Measurements from ENCODE around the gene EBF3.
"Not testable (repeated sequence)": the region's sequence is repeated elsewhere in the genome, so short reads cannot be mapped to it uniquely, and the experiment has no call there.

The EBF3 gene

DNA sequence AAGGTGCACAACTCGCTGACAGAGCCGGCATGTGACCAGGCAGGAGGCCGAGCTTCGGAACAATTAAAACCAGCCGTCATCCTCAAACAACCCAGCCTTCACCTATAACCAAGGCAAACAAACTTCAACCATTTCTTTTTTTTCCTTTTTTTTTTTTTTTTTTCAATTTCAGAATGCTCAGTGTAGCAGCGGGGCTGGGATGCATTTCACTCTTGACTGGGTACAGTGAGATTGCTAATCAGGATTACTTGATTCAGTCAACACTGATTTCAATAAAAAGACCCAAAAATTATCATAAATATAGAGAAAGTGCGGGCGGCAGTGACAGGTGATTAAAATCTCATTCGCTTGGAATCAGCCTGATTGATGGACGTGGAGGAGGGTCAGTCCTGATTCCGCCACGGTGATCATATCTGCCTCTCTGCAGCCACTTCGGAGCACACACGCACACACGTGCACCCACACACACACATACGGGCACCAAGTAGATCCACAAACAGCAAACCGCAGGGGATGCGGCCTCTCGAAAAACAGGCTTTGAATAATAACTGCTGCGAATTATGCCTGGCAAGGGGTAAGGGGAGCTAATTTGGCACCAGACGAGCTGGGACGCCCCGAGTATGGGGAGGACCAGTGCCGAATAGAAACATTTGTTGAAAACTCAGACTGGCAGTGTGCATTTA is 31.2 kb downstream of the EBF3 start:
- no peak for DNase-seq (ENCODE audit: low read depth in 2 of 2, low spot score in 1 of 2)

DNA sequence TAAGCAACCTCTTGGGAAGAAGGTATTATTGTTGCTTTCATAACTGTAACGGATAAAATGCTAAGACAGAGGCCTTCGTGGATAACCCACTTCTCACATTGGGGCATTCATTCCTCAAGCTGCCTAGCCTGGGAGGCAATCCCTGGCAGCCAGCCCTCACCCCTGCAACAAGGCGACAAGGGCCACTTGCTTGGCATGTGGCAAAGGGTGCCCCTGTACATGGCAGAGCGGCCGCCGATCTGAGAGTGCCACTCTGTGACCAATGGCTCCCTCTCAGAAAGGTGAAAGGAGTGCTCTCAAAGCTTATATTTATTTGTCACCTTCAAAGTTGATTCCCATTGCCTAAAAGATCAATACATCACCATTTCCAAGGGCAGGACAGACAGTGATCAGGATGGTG is 31.9 kb downstream of the EBF3 start:
- no peak for DNase-seq (ENCODE audit: low read depth in 2 of 2, low spot score in 1 of 2)

DNA sequence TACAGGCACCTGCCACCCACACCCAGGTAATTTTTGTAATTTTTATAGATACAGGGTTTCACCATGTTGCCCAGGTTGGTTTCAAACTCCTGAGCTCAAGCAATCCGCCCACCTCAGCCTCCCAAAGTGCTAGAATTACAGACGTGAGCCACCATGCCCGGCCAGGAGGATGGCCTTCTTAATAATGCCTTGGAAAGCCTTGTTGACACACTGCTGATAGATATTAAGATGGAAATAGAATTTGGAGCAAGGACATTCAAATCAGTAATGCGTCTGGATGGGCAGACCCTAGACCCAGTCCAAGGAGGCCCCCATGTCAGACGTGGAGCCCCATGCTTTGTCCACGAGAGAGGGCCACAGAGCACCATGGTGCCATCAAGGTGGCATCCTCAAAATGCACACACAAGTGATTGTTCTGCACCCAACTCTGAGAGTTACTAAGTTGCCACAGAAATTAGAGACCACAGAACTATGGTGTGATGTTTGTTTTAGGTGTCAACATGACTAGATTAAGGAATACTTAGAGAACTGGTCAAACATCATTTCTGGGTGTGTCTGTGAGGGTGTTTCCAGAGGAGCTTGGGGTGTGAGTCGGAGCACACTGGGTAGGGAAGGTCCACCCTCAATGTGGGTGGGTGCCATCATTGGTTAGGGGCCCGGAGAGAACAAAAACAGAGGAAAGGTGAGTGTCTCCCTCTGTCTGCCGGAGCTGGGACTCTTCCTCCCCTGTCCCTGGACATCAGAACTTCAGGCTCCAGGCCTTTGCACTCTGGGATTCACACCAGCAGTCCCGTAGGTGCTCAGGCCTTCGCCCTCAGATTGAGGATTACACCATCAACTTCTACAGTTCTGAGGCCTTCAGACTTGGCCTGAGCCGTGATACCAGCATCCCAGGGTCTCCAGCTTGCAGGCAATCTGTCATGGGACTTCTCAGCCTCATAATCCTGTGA is 34.5 kb downstream of the EBF3 start:
- no peak for DNase-seq (ENCODE audit: low read depth in 2 of 2, low spot score in 1 of 2)

DNA sequence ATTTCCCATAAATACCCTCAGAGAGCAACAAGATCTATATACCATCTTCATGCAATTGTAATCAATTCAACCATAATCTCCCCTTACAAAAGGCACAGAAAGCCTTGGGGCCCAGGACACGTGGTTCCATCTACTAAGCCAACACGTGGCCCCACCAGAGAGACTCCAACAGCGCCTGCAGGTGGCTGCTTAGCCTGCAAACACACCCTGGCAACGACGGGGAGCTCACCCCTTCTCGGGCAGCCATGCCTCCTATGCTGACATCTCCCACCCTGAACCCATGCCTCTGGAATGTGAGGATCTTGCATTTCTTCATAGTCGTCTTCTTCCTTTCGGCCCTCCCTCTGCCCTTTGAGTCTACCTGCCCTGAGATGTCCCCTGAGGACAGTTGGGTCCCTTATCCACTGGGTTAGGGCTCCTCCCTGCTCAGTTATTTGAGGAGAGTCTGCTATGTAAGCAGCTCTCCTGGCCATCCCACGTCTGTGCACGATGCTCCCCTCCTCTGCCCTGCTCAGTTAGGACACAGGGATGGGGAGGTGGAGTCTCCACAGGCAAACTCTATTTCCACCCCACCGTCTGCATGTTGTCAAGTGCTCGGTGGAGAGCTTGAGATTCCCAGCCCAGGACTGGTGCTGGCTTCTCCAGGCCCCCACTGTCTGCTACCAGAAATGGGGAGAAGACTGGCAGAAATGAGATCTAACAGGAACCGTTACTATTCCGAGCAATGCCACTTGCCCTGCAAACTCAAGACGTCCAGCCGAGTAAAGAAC is 36.5 kb downstream of the EBF3 start:
- DNase-seq (ENCODE audit: low read depth in 2 of 2, low spot score in 1 of 2) = no peak

- DNase-seq (ENCODE audit: low read depth in 2 of 2, low spot score in 1 of 2) = no peak
Observed at GRCh38 chr10:129926066-129927055, 37.7 kb downstream of the EBF3 start.

DNA sequence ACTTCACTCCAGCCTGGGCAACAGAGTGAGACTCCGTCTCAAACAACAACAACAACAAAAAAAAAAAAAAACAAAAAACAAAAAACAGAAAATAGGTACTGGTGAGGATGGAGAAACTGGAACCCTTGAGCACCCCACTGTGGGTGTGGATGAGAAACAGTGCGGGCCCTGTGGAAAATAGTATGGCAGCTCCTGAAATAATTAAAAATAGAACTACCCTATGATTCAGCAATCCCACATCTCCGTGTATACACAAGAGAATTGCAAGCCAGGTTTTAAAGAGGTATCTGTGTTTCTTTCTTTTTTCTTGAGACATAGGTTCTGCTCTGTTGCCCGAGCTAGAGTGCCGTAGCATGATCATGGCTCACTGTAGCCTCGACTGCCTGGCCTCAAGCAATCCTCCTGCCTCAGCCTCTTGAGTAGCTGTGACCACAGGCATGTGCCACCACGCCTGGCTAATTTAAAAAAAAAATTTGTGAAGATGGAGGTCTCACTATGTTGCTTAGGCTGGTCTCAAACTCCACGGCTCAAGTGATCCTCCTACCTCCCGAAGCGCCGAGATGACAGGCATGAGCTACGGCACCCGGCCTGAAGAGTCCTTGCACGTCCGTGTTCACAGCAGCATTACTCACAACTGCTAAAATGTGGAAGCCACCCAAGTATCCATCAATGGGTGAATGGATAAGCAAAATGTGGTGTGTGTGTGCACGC is 39.5 kb downstream of the EBF3 start:
- DNase-seq (ENCODE audit: low read depth in 2 of 2, low spot score in 1 of 2) = no peak

DNA sequence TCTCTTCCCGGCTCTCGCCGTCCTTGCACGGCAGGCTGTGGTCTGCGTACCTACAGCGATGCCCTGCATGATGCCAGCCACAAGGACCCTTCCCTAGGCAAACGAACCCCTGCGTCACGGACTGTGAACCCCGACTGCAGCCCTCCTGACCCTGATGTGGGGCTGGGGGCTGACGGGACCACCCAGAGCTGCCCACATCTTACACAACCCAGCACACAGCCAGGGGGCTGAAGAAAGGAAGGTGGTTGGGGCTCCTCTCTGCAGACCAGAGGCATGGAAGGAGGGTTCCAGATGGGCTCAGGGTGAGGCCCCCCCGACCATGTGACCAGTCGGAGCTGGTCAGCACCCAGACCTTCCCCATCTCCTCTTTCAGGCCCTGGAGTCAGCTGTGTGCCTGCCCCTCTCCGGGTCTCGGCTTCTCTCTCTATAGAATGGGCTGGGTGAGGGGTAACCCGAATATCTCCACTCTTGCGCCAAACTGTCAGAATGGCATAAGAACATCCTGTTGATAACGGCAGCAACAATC is 41.4 kb downstream of the EBF3 start:
- no peak for DNase-seq (ENCODE audit: low read depth in 2 of 2, low spot score in 1 of 2)

DNA sequence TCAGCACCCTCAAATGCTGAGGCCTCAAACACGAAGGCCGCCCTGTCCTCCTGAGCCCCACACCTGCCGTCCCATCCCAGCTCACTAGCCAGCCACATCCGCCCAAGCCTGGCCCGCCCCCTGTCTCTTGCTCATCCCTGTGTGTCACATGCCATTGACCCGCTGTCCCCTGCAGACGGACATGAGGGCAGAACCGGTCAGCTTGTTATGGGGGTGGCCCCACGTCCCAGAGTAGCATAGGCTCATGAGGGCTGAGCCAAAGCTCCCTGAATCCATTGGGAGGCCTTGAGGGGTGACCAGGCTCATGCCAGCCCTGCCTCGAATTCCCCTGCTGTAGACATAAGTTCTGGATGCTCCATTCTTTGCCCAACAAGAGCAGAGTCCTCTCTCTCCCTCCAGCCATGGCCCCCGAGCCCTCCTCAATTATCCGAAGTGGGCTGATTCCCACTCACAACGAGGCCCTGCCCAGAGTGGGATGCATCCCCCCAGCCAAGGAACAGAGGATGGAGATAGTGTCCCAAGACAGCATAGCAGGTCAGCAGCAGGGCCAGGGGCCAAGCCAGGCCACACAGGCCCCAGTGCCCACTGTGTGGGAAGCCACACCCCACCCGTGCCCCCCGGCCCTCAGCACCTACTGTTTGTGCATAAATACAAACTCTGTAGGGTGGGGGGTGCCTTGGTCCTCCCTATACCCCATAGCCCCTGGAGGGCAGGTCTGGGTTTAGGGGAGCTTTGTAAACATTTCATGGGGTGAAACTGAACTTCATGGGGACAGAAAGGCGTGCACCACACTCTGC is 42.1 kb downstream of the EBF3 start:
- DNase-seq (ENCODE audit: low read depth in 2 of 2, low spot score in 1 of 2) = no peak

DNA sequence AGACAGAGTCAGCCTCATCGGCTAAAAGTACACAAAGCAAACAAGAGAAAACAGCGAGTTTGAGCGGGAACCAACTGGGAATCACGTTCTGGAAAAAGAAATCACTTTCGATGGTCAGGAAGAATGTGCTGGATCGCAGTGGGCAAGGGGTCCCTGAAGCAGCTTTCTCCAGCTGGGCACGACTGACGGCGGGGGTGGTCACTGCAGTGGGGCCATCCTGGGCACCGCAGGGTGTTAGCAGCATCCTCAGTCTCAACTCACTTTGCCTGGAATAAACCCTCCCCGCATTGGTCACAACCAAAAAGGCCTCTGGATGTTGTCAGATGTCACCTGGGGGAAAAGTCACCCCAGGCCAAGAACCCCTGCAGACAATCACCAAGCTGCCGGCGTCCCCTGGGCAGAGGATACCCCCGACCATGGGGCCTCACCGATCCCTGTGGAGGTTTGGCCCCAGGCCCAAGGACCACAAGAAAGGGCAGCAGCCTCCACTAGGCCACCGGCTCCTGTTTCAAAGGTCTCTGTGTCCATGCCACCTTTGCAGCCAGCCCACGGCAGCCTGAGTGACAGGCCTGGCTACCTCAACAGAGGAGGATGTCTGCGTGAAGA is 42.9 kb downstream of the EBF3 start:
- no peak for DNase-seq (ENCODE audit: low read depth in 2 of 2, low spot score in 1 of 2)

- DNase-seq (ENCODE audit: low read depth in 2 of 2, low spot score in 1 of 2) = not testable (repeated sequence)
Observed at GRCh38 chr10:129920187-129920586, 43.9 kb downstream of the EBF3 start.

GRCh38 chr10:129919358-129919757 is 44.7 kb downstream of the EBF3 start:
- DNase-seq (ENCODE audit: low read depth in 2 of 2, low spot score in 1 of 2) = no peak

GRCh38 chr10:129918836-129919235 is 45.2 kb downstream of the EBF3 start:
- no peak for DNase-seq (ENCODE audit: low read depth in 2 of 2, low spot score in 1 of 2)

GRCh38 chr10:129918401-129918800 is 45.7 kb downstream of the EBF3 start:
- DNase-seq (ENCODE audit: low read depth in 2 of 2, low spot score in 1 of 2) = no peak

GRCh38 chr10:129917936-129918335 is 46.1 kb downstream of the EBF3 start:
- no peak for DNase-seq (ENCODE audit: low read depth in 2 of 2, low spot score in 1 of 2)

DNA sequence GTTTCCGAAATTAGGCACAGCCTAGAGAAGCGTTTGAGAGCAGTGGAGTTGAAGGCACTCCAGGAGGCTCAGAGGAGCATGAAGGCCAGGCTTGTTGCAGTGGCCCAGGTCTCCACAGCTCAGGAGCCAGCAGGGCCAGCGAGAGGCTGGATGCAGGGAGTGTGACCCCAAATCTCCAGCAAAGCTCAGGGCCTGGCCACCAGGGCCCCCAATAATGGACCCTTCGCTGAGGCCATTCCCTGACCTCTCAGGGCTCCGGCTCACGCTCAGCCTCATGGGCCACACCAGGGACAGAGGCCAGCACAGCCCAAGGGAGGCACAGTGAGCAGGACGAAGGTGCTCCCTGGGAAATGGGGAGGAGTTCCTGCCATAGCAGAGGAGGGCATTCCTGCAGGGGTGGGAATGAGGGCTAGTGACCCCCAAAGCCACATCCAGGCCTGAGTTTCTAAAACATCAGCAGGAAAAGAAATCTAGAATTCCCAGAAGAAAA is 47.5 kb downstream of the EBF3 start:
- no peak for DNase-seq (ENCODE audit: low read depth in 2 of 2, low spot score in 1 of 2)

- no peak for DNase-seq (ENCODE audit: low read depth in 2 of 2, low spot score in 1 of 2)
Observed at GRCh38 chr10:129915526-129916378, 48.3 kb downstream of the EBF3 start.

- DNase-seq (ENCODE audit: low read depth in 2 of 2, low spot score in 1 of 2) = no peak
Observed at GRCh38 chr10:129914960-129915359, 49.1 kb downstream of the EBF3 start.
